GM12878 (cell line): ENCODE measurements around the gene RAB44. TPM values are rescaled to one million over a fixed set of nuclear protein-coding genes. Genes with fewer than 3 reads are reported as not detected.

Experiments used
- ASH2L ChIP-seq: fragments of 300-600, 200-600 bp; sonication (generic); IDR thresholded peaks from 2 replicates; pipeline ENCODE4 v1.6.1; 2017; ENCODE audit warnings: low read depth, mild to moderate bottlenecking, borderline replicate concordance
- EGR1 ChIP-seq, 2 experiments: IDR thresholded peaks; 1 replicate in 1 of 2; 2 replicates in 1 of 2; pipeline ENCODE4 v1.6.1; 2011 to 2012; ENCODE audit warnings: low read depth in 2 of 2, low read length in 2 of 2, borderline replicate concordance in 1 of 2, mild to moderate bottlenecking in 1 of 2, moderate library complexity in 1 of 2
- ETV6 ChIP-seq, 2 experiments: fragments of 450-650 bp in 1 of 2; IDR thresholded peaks in 1 of 2; conservative IDR thresholded peaks in 1 of 2; 2 replicates each; pipeline ENCODE4 v1.6.1; 2014; ENCODE audit warnings: antibody characterized with exemption in 1 of 2, borderline replicate concordance in 1 of 2, low read depth in 1 of 2, mild to moderate bottlenecking in 1 of 2, moderate library complexity in 1 of 2
- IKZF2 ChIP-seq, 2 experiments: fragments of 450-650 bp; IDR thresholded peaks; 2 replicates each; pipeline ENCODE4 v1.6.1; 2017; ENCODE audit warnings: mild to moderate bottlenecking in 2 of 2, moderate library complexity in 2 of 2
- LARP7 ChIP-seq: fragments of 450-650 bp; IDR thresholded peaks from 2 replicates; pipeline ENCODE4 v1.6.1; 2017; ENCODE audit warnings: mild to moderate bottlenecking
- MEF2B ChIP-seq: fragments of 450-650 bp; IDR thresholded peaks from 2 replicates; pipeline ENCODE4 v1.6.1; 2018; ENCODE audit warnings: mild to moderate bottlenecking, moderate library complexity; ENCODE audit not compliant: partially characterized antibody, poor library complexity, severe bottlenecking
- MTA3 ChIP-seq: IDR thresholded peaks from 2 replicates; pipeline ENCODE4 v1.6.1; 2012; ENCODE audit warnings: low read length, inconsistent platforms, borderline replicate concordance
- NR2F1 ChIP-seq: fragments of 450-650 bp; conservative IDR thresholded peaks from 2 replicates; pipeline ENCODE4 v1.6.1; 2017; ENCODE audit warnings: mild to moderate bottlenecking
- NRF1 ChIP-seq: conservative IDR thresholded peaks from 2 replicates; pipeline ENCODE4 v1.6.1; 2011; ENCODE audit warnings: mild to moderate bottlenecking, low read depth, low read length, improper control_type of control experiment
- POLR2AphosphoS5 ChIP-seq: IDR thresholded peaks from 2 replicates; pipeline ENCODE4 v1.6.1; 2011; ENCODE audit warnings: mild to moderate bottlenecking, low read length, inconsistent platforms
- RB1 ChIP-seq: fragments of 450-650 bp; formaldehyde crosslinking; IDR thresholded peaks from 2 replicates; pipeline ENCODE4 v1.6.1; 2017; ENCODE audit warnings: mild to moderate bottlenecking, borderline replicate concordance
- RFX5 ChIP-seq: IDR thresholded peaks from 2 replicates; pipeline ENCODE4 v1.6.1; 2011; ENCODE audit warnings: low read depth, low read length, improper control_type of control experiment
- SIX5 ChIP-seq: IDR thresholded peaks from 2 replicates; pipeline ENCODE4 v1.6.1; 2011; ENCODE audit warnings: mild to moderate bottlenecking, low read depth, low read length, moderate library complexity; ENCODE audit not compliant: severe bottlenecking
- SMARCA5 ChIP-seq: fragments of 450-650 bp; IDR thresholded peaks from 2 replicates; pipeline ENCODE4 v1.6.1; 2017; ENCODE audit warnings: mild to moderate bottlenecking
- TBL1XR1 ChIP-seq: IDR thresholded peaks from 2 replicates; pipeline ENCODE4 v1.6.1; 2012; ENCODE audit warnings: low read depth, low read length, improper control_type of control experiment
- polyA plus RNA-seq, 11 experiments: library from polyadenylated mRNA; depleted of rRNA in 4 of 11; unstranded in 6 of 11; stranded (reverse) in 5 of 11; fragments of >200 nt; fragmentation: Nextera tagmentation in 4 of 11; fragmentation: Illumina TruSeq in 1 of 11; extraction: Ambion mirVana in 4 of 11; extraction: Trizol in 1 of 11; gene quantifications; 1 replicate in 1 of 11; 2 replicates in 10 of 11; pipeline versions ENCODE4 v1.2.1 to v1.2.3, GENCODE V29; 2011 to 2016; ENCODE audit warnings: inconsistent platforms in 2 of 11, missing spikeins in 2 of 11, low read depth in 1 of 11
- total RNA-seq, 4 experiments: library from RNA; depleted of rRNA in 3 of 4; stranded (reverse); fragments of >200 nt in 3 of 4; fragmentation: Illumina TruSeq in 1 of 4; extraction: Trizol in 1 of 4; gene quantifications; 2 replicates each; pipeline versions ENCODE4 v1.2.1 to v1.2.3, GENCODE V29; 2013 to 2021
- TF ChIP-seq, protein P1 (sequence below): IDR thresholded peaks from 2 replicates; pipeline ENCODE4 v1.6.1; 2011; ENCODE audit warnings: low read depth, mild to moderate bottlenecking, low read length, moderate library complexity, borderline replicate concordance; ENCODE audit errors: extremely low read depth
- TF ChIP-seq, protein P2 (sequence below): fragments of 450-650 bp; IDR thresholded peaks from 2 replicates; pipeline ENCODE4 v1.6.1; 2016; ENCODE audit warnings: mild to moderate bottlenecking, moderate library complexity, borderline replicate concordance
- TF ChIP-seq, protein P3 (sequence below), 3 experiments: IDR thresholded peaks in 2 of 3; conservative IDR thresholded peaks in 1 of 3; 2 replicates each; pipeline ENCODE4 v1.5.1; 2011; ENCODE audit warnings: low read depth in 3 of 3, low read length in 3 of 3, mild to moderate bottlenecking in 3 of 3, control low read depth in 2 of 3, moderate library complexity in 2 of 3, inconsistent platforms in 1 of 3, mixed read lengths in 1 of 3; ENCODE audit not compliant: control insufficient read depth in 2 of 3, insufficient read depth in 1 of 3; ENCODE audit errors: extremely low read depth in 1 of 3
- TF ChIP-seq, protein P4 (sequence below): IDR thresholded peaks from 2 replicates; pipeline ENCODE4 v1.6.1; 2012; ENCODE audit warnings: low read length, inconsistent platforms

Gene RAB44
- total and polyA plus RNA-seq, 10 of the 15 experiments (the other 5 are each of a cell fraction or from before 2014, with no cell fraction given) = 0.01 to 0.08 (median 0.05) TPM; not detected in 2

DNA sequence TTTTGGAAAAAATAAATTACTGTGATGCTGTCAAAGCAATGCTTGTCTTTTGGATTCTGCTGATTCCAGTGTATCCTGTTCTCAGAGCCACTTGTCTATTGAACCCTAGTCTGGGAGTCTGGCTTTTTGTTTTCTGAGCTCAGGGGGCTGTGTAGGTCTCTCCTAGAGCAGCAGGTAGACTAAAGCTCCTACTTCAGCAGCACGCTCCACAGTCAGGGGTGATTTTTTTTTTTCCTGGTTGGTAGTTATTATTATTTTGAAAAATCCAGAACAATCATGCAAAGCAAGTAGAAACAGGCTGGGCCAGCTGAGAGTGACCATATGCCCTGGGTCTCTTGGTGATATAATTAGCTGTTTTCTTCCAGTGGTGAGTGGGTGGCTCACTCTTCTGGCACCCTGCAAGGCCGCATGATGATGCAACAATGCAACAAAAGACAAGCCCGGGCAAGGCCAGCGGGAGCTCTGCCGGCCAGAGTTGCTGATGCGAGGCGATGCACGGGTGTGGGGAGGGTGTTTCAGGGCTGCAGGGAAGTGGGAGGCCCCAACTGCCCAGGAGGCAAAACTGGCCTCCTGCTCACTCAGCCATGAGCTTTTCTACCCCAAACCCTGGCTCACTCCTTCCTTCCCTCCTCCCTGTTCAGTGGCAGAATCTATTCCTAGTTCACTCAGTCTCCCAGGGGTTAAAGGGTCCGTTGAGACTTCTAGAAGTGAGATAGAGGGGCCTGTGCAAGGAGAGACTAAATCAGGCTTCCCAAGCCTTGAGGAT is 30.6 kb upstream of the RAB44 start (continued):
- TF ChIP-seq SMARCA5 (no peak), LARP7 (no peak), ETV6 (conservative IDR thresholded peaks at IDR 0.05 in 1 of 2, IDR thresholded peaks at IDR 0.05 in 1 of 2; ENCODE audit: borderline replicate concordance in 1 of 2, low read depth in 1 of 2) (peak in 1 of 2 experiments; percentile 78; a peak in 2 of 4 replicates), EGR1 (IDR thresholded peaks at IDR 0.05; ENCODE audit: borderline replicate concordance in 1 of 2, low read depth in 2 of 2, low read length in 2 of 2) (peak in 1 of 2 experiments; percentile 76; a peak in 2 of 3 replicates), IKZF2 (IDR thresholded peaks at IDR 0.05) (peak; percentile 96 to 99), RFX5 (no peak), NR2F1 (peak; percentile 65), TBL1XR1 (peak; percentile 89), SIX5 (no peak), NRF1 (no peak), MEF2B (peak; percentile 90), POLR2AphosphoS5 (peak; percentile 44), MTA3 (peak; percentile 59; the same call in 1 of the 2 replicates), RB1 (no peak), ASH2L (no peak)
- TF ChIP-seq, protein P1, sequence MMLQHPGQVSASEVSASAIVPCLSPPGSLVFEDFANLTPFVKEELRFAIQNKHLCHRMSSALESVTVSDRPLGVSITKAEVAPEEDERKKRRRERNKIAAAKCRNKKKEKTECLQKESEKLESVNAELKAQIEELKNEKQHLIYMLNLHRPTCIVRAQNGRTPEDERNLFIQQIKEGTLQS = peak; percentile 46; the same call in 1 of the 2 replicates
- TF ChIP-seq, protein P2, sequence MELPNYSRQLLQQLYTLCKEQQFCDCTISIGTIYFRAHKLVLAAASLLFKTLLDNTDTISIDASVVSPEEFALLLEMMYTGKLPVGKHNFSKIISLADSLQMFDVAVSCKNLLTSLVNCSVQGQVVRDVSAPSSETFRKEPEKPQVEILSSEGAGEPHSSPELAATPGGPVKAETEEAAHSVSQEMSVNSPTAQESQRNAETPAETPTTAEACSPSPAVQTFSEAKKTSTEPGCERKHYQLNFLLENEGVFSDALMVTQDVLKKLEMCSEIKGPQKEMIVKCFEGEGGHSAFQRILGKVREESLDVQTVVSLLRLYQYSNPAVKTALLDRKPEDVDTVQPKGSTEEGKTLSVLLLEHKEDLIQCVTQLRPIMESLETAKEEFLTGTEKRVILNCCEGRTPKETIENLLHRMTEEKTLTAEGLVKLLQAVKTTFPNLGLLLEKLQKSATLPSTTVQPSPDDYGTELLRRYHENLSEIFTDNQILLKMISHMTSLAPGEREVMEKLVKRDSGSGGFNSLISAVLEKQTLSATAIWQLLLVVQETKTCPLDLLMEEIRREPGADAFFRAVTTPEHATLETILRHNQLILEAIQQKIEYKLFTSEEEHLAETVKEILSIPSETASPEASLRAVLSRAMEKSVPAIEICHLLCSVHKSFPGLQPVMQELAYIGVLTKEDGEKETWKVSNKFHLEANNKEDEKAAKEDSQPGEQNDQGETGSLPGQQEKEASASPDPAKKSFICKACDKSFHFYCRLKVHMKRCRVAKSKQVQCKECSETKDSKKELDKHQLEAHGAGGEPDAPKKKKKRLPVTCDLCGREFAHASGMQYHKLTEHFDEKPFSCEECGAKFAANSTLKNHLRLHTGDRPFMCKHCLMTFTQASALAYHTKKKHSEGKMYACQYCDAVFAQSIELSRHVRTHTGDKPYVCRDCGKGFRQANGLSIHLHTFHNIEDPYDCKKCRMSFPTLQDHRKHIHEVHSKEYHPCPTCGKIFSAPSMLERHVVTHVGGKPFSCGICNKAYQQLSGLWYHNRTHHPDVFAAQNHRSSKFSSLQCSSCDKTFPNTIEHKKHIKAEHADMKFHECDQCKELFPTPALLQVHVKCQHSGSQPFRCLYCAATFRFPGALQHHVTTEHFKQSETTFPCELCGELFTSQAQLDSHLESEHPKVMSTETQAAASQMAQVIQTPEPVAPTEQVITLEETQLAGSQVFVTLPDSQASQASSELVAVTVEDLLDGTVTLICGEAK = no peak
- TF ChIP-seq, protein P3, sequence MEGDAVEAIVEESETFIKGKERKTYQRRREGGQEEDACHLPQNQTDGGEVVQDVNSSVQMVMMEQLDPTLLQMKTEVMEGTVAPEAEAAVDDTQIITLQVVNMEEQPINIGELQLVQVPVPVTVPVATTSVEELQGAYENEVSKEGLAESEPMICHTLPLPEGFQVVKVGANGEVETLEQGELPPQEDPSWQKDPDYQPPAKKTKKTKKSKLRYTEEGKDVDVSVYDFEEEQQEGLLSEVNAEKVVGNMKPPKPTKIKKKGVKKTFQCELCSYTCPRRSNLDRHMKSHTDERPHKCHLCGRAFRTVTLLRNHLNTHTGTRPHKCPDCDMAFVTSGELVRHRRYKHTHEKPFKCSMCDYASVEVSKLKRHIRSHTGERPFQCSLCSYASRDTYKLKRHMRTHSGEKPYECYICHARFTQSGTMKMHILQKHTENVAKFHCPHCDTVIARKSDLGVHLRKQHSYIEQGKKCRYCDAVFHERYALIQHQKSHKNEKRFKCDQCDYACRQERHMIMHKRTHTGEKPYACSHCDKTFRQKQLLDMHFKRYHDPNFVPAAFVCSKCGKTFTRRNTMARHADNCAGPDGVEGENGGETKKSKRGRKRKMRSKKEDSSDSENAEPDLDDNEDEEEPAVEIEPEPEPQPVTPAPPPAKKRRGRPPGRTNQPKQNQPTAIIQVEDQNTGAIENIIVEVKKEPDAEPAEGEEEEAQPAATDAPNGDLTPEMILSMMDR (IDR thresholded peaks at IDR 0.05 in 2 of 3, conservative IDR thresholded peaks at IDR 0.05 in 1 of 3; ENCODE audit: control insufficient read depth in 2 of 3, extremely low read depth in 1 of 3, insufficient read depth in 1 of 3, low read depth in 3 of 3, low read length in 3 of 3) = no peak; a peak in 1 of 6 replicates
- TF ChIP-seq, protein P4, sequence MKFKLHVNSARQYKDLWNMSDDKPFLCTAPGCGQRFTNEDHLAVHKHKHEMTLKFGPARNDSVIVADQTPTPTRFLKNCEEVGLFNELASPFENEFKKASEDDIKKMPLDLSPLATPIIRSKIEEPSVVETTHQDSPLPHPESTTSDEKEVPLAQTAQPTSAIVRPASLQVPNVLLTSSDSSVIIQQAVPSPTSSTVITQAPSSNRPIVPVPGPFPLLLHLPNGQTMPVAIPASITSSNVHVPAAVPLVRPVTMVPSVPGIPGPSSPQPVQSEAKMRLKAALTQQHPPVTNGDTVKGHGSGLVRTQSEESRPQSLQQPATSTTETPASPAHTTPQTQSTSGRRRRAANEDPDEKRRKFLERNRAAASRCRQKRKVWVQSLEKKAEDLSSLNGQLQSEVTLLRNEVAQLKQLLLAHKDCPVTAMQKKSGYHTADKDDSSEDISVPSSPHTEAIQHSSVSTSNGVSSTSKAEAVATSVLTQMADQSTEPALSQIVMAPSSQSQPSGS = peak; percentile 76; the same call in 1 of the 2 replicates
